Activated CD4-positive, CD25-positive, alpha-beta regulatory T cell treated with anti-CD3 and anti-CD28 coated beads, Interleukin-2, amount 50 U/mL, for 16 hours (primary cell): ENCODE results near the gene ACYP2.
"Not testable (repeated sequence)": the region's sequence is repeated elsewhere in the genome, so short reads cannot be mapped to it uniquely, and the experiment has no call there.

Source experiments
- DNase-seq: peaks from one replicate; pipeline ENCODE4 v3.0.0-alpha.2; 2020; ENCODE audit warnings: low read depth, low spot score

Gene ACYP2

DNA sequence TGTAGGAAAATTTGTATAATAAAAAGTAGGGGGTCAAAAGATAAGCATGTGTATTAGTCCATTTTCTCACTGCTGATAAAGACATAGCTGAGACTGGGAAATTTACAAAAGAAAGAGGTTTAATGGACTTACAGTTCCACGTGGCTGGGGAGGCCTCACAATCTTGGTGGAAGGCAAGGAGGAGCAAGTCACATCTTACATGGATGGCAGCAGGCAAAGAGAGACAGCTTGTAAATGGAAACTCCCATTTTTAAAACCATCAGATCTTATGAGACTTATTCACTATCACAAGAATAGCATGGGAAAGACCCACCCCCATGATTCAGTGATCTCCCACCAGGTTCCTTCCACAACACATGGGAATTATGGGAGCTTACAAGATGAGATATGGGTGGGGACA, 149.7 kb downstream of the ACYP2 start:
- DNase-seq = not testable (repeated sequence)

DNA sequence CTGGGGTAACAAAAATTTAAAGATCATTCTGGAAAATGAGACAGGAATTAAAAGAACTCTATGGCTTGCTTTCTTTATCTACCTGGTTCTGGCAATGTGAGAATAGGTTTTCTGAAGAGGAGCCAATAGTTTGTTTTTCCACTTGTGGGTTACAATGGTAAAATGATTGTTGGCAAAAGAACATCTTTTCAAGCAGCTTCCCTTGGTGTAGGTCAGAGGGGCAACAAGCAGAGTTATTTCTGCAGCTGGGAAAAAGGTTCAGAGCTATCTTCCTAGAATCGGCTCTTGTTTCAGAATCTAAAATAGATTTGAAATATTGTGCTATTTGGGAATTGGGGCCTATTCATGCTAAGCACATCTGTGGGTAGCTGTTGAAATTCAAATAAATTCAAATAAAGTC, 152.2 kb downstream of the ACYP2 start:
- DNase-seq = no peak

DNA sequence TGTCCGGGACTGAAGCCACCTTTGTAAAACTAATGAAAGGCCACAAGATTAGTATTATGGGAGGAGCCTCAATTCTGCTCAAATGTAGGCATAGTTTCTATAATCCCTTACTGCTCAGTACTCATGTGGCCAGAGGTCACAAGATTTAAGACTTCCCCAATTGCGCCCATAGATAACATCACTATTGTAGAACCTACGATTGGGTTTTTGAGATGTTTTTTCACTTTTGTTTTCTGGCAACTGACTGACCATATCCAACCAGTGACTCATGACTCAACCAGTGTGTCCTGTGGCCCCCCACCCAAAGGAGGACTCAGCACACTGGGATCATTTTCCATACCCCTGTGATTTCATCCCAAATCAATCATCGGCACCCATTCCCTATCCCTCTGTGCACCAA, 155.8 kb downstream of the ACYP2 start:
- no peak for DNase-seq

DNA sequence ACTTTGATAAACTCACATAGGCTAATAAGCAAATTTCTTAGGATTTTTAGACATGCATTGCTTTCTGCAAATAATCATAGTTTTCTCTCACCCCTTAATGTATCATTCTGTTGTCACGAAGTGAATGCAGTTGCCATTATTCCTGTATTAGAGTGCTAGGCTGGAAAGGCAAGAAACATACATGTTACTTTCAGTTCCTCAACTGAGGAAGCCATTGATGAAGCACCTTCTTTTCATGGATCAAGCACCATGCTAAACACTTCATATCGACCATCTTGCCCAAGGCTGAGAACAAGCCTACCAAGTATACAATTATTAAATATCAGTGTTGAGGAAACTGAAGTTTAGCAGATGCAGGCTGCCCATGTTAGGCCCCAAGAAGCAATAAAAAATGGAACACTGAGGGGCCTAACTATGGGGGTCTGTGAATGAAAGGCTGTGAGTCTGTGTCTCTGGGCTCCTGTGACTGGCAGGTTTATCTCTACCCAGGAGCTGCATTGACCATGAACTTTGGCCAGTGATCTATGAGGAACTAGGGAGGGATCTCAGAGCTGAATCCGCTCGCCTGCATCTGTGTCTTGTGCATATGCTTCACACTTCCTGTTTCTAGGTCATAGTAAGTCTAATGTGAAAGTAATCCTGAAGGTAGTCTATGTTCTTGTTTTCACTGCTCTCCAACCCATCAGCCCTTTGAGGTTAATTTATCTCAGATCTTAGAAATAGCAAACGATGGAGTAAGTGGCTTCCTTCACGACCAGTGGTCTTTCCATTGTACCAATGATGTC, 156.6 kb downstream of the ACYP2 start:
- no peak for DNase-seq

DNA sequence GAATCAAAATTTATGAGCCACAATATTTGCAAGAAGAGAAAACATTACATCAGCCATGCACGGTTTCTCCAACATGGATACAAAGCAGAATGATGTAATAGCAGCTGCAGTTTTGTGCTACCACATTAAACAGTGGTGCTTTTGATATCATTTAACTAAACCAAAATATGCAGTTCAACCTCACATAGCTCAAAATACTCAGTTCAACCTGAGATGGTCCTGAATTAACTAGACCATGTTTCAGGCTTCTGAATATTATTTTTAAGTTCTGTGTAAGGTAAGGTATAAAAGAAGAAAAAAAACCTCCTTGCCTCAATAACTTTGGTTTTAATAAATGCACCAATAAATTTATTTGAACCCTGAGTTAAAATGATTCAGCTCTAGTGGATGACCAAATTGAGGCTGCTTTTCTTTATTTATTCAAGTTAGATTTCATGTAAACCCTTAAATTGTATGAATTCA, 159.4 kb downstream of the ACYP2 start:
- no peak for DNase-seq

DNA sequence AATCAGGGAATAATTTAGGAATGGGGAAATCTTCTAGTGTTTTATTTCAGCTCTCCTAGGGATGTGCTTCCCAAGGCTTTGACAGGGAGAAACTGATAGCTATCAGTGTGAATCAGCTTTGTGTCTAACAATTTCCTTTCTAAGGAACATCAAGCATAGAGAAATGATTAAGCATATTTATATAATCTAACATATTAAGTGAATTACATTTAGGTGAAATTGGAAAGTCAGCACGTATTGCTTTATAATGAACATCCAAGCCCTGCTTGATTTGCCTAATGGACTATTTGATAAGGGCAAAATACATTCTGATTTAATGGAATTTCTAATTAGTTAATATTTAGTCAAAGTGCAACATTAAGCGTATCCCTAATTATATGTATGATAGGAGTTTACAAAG, 160.1 kb downstream of the ACYP2 start:
- DNase-seq = no peak

DNA sequence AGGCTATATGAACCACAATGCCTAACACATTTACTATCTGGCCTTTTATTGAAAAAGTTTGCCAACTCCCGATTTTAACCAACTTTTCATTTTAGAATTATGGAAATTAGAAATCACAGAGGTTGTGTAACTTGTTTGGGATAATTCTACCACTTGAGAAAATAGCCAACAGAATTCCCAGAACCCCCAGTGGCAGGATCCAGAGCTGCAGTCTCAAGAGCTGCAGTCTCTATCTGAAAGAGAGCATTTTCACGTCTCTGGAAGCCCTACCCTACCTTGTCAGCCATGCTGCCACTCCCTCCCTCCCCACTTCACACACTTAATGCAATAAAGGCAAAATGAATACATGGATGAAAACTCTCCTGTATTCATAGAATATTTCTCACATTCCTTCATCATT, 164.0 kb downstream of the ACYP2 start:
- DNase-seq = no peak

DNA sequence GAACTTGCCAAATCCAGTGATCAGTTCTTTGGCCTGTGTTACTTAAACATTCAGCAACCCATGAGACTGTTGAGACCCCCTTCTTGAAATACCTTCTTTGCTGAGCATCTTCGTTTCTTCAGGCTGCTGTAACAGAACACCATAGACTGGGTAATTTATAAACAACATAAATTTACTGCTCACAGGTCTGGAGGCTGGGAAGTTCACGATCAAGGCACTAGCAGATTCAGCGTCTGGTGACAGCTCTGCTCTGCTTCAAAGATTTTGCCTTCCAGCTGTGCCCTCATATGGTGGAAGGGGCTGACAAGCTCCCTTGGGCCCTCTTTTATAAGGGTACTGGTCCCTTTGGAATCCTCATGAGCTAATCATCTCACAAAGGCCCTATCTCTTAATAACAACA, 169.4 kb downstream of the ACYP2 start:
- DNase-seq = no peak

DNA sequence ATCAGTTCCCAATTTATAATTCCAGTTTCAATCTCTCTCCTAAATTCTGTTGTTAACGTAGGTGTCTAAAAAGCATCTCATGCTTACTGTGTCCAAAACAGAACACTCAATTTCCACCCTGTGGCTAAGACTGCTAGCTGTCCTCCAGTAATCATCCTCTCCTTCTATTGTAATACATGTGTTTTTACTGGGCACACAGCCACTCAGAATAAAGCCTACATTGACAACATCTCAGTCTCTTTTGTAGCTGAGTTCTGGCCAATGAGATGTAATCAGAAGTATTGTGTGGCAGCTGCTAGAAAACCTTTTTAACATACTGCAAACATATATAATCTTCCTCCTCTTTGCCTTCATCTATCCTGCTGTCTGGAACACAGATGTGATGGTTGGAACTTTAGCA, 170.0 kb downstream of the ACYP2 start:
- no peak for DNase-seq

DNA sequence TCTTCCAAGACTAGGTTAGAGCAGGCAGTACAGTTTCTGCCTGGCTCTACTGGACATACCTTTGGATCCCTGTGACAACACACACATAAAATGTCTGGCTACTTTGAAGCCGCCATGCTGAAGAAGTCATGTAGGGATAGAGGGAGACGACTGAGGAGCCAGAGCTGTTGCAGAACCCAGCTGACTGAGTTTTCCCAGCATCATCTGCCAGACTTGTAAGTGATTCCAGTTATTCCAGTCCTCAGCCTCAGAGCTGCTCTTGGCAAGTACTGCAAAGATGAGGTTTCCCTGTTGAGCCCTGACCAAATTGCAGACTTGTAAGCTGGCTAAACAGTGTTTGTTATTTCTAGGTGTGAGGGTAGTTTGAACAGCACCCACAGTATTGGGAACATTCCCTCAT, 172.1 kb downstream of the ACYP2 start:
- no peak for DNase-seq

DNA sequence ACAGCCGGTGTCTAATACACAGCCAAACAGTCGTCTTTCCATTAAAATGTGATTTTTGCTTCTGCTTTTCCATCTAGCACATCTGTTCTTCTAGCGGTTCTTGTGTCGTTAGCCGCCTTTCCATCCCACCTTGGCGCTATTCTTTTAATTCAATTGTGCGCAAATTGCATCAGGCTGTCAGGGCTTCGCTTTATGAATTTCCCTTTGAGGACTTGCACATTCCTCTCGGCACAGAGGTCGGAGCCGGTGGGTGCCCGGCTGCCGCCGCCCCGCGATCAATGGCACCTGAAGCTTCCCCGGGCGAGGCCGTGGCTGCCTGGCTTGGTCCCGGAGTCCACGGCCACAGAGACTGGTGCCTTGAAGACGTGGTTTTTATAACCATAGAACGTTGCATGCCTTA, 174.5 kb downstream of the ACYP2 start:
- no peak for DNase-seq

DNA sequence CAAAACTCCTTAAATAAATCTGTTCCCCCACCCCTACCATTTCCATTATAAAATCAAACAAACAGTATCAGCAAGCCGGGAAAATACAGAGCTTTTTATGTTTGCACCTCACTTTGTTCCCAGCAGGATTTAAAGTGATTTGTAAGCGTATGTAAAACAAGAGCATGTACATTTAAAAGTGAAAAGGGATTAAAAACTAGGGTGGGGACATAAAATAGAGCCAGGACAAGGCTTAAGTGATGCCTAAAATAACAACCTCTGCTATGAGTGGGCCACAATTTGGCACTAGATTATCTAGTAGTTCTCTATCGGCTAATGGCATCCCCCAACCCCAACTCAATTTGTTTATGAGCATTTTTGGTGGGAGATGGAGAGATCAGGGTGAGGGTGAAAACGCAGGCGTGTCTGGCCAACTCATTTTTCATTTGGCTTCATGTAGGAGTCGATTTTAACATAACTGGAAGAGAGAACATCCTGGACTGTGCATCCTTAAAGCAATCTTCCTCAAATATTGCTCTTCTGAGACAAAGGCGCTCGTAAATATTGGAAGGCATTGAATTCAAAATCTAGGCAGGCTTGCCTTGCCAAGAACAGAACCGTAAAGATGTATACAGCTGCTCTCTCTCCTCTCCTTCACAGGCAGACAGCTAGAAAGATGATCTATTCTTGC, 175.1 kb downstream of the ACYP2 start:
- no peak for DNase-seq

DNA sequence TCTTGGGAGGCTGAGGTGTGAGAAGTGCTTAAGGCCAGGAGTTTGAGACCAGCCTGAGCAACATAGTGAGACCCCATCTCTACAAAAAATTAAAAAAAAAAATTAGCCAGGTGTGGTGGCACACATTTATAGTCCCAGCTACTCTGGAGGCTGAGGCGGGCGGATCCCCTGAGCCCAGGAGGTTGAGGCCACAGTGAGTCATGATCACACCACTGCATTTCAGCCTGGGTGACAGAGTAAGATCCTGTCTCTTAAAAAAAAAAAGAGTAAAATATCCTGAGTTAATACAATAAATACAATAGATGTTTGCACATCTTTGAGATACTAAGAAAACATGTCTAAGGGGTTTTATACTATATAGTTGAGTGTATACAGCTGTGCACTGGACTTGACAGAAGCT, 179.2 kb downstream of the ACYP2 start:
- not testable (repeated sequence) for DNase-seq

DNA sequence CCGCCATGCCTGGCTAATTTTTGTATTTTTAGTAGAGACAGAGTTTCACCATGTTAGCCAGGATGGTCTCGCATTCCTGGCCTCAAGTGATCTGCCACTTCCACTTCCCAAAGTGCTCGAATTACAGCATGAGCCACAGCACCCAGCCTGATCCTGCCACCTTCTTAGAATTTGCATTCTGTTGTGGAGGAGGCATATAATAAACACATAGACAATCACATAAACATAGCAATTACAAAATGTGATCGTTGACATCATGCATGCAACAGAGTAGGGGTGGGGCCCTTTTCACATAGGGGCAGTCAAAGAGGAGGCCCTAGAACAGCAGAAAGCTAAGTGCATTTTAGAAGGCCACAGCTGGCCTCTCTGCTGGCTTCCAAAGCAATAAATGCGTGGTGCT, 180.5 kb downstream of the ACYP2 start:
- no peak for DNase-seq

DNA sequence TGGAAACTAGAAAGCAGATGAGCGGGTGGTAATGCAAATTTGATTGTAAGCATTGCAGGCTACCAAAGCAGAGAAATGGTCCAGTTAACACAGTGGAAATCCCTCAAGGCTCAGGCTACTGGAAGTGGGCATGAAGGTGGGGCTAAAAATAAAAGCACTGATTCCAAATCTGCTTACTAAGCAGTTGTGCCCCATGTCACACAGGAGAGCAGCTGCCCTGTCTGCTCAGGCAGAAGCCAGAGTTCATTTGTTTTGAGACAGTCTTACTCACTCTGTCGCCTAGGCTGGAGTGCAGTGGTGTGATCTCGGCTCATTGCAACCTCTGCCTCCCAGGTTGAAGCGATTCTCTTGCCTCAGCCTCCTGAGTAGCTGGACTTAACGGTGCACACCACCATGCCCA, 183.1 kb downstream of the ACYP2 start:
- DNase-seq = no peak

DNA sequence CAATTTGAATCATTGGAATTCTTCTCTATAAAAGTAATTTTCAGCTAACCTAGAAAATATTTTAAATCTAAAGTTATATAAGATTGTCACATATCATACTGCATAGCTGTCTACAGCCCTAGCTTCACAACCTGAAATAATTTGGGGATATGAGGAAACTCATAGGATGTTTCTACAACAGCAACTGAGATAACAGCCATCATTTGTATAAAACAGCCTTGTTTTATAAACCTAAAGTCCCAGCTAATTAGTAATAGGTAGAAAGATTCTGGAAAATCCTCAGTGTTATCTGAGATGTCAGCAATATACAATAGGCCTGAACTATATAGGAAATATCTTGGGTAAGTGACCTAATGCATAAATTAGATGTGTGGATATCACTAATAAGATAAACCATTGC, 188.2 kb downstream of the ACYP2 start:
- no peak for DNase-seq

DNA sequence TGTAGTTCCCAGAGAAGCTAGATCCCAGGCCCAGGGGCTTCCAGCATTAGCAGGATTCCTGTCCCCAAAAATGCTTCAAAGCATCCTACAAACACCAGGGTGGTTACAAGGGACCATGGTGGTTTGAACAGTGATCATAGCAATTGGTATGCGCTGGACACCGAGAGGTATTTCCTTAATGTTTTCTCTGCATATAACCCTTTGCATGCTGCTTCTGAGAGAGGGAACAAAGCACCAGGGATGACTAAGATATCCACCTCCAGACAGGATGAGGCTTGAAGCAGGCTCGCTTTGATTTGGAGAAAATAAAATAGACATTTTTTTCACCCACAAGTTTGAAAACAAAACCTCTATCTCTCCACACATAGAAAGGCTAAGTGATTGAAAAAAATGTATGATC, 191.1 kb downstream of the ACYP2 start:
- DNase-seq = no peak

DNA sequence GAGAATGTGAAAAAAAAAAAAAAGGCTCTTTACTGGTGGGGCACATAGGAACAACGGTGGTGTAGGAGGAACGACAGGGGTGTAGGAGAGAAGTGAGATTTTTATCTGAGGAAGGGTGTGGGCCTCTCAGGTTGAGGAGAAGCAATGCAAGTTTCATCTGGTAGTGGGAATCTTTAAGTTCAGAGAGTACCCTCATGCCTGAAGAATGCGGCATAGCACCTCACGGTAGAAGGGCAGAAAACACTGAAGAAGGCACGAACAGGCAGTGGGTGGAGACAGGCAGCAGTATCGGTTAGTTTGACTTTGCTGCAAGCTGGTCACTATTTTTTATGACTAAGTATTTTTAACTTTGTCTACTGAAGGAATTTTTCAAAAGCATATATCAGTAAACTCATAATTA, 192.8 kb downstream of the ACYP2 start:
- DNase-seq = no peak

DNA sequence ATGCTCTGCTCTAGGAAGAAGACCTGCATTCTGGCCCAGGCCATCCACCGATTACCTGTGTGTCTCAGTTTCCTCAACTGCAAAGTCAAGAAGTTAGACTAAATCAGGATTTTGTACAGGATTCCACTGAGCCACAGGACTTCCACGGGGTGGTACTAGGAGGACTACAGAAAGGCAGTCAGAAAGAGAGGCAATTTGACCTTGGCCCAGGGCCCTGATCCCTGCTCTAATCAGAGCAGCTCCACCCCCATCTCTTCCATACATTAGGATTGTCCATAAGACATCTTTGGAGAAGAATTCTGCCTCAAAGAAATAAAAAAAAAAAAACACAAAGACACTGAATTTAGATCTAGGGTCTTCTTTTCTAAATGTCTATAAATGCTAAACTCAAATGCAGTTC, 193.4 kb downstream of the ACYP2 start:
- no peak for DNase-seq

DNA sequence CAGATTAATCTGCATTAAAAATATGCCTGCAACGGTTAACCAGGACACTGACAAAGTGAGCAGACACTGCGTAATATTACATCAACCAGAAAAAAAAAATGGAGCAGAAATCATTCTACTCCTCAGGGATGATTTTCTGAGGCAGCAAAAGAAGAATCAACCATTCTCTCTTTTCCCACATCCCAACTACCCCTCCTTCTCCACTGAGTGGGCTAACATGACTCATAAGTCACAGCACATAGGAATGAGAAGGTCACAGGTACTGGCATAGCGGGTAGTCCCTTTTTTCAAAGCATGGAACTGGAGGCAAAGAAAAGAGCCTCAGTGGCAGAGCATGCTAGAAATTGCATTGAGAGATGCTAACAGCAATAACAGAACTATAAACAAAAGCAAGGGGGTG, 194.9 kb downstream of the ACYP2 start:
- DNase-seq = no peak

DNA sequence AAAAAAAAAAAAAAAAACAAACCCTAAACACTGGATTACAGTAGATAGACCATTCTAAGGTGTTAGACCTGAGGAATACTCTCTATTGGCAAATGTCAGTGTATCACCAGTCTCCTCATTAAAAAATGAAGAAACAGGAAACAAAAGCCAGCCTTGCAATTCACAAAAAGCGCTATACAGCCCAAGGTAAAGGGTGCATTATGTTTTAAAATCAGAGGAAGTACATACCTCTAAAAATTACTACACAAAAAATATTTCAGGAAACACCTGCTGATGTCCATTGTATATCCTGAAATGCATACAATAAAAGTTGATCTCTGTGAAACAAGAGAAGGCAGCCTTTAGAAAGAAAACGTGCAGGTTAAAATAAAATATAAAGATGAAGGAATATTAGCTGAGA, 195.5 kb downstream of the ACYP2 start:
- DNase-seq = no peak

DNA sequence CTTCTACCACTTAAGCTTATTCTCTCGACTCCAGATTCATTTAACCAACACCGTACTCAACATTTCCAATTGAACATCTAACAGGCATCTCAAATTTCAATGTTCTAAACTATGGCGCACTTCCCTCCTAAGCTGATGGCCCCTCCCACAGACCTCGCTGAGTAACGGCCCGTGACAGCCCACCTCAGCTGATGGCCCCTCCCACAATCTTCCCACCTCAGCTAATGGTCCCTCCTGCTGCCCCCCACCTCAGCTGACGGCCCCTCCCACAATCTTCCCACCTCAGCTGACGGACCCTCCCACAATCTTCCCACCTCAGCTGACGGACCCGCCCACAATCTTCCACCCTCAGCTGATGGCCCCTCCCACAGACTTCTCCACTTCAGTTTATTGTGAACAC, 197.7 kb downstream of the ACYP2 start:
- no peak for DNase-seq

DNA sequence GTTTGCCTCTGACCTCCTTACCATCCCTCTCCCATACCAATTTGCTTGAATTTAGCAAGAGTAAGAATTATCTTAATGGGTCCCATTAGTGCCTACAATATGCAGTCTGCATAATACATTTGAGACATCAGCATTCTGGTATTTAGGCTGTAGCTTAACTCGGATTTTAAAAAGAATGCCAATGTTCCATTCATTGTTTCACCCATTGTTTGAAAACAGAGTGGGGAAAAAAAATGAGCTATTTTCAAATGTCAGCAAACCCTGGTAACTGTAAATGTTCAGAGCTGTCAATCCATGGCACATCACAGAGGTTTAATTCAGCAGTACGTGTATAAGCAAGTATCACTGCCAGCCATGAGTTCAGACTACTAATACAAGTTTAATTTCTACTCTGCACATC, 202.6 kb downstream of the ACYP2 start:
- no peak for DNase-seq
